AG04450 (cell line): ENCODE measurements around the gene TNFRSF1A. TPM values are rescaled to one million over a fixed set of nuclear protein-coding genes. Genes with fewer than 3 reads are reported as not detected.
A peak's percentile ranks its signal among the peaks of the same experiment; 100 is the strongest.

ENCODE experiments used
- CTCF ChIA-PET: fragments of 300-600, 350-600 bp; formaldehyde crosslinking; extraction: SDS; loops from one replicate; lab custom pipeline; 2022; ENCODE audit warnings: antibody characterized with exemption, inconsistent platforms; lab: Charles Lee
- POLR2A ChIA-PET: fragments of 350-600 bp; formaldehyde crosslinking; extraction: SDS; loops from one replicate; lab custom pipeline; 2021; ENCODE audit warnings: antibody characterized with exemption, inconsistent platforms; lab: Yijun Ruan, JAX
- DNase-seq: peaks from one replicate; pipeline ENCODE4 v3.0.0-alpha.2; 2011; ENCODE audit warnings: low read depth, low spot score
- H3K27ac ChIP-seq: one replicate; pipeline ENCODE4 v1.5.1; 2012; ENCODE audit warnings: low read depth, low read length, control low read depth
- H3K27me3 ChIP-seq: one replicate; pipeline ENCODE4 v1.6.0; 2012; ENCODE audit warnings: low read length; ENCODE audit not compliant: control insufficient read depth, insufficient read depth
- H3K4me3 ChIP-seq: 2 replicates; pipeline ENCODE4 v1.5.1; 2011; ENCODE audit warnings: mild to moderate bottlenecking, low read depth, low read length, control low read depth
- H3K9me3 ChIP-seq: 2 replicates; pipeline ENCODE4 v1.5.1; 2012; ENCODE audit warnings: low read length; ENCODE audit not compliant: control insufficient read depth, insufficient read depth
- polyA plus RNA-seq: library from polyadenylated mRNA; depleted of rRNA; stranded (reverse); fragments of >200 nt; gene quantifications from 2 replicates; pipeline ENCODE4 v1.2.3, GENCODE V29; 2011
- TF ChIP-seq, protein P1 (sequence below): IDR thresholded peaks from 2 replicates; pipeline ENCODE4 v1.5.1; 2011; ENCODE audit warnings: low read depth, low read length, control low read depth, inconsistent platforms

Gene TNFRSF1A
- polyA plus RNA-seq, 1 experiment, result 231 TPM

DNA sequence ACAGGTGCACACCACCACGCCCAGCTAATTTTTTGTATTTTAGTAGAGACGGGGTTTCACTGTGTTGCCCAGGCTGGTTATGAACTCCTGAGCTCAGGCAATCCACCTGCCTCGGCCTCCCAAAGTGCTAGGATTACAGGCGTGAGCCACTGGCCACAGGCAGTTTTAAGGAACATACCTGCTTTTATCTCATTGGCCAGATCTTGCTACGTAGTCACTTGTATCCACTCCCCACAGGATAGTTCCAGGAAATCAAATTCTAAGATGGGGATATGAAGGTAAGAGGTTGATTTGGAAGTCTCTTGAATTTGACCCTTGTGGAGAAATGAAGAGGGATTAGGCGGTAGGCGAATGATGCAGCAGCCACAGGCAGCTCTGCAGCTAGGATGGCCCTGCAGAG lies 40.2 kb downstream of the TNFRSF1A start:
- no peak for DNase-seq
- no peak overlapping the region for H3K4me3 ChIP-seq
- H3K27me3 ChIP-seq, result no peaks in the 10 kb centered on the region
- ChIA-PET POLR2A (no interaction called here), CTCF (interaction anchor here (0.7 to 1.2 kb wide), 2 partner anchors 122 to 1741 kb away, joined by 3 to 4 read pairs; no protein-coding TSS in a partner anchor)
- H3K9me3 ChIP-seq, result no peaks in the 10 kb centered on the region
- TF ChIP-seq, protein P1, sequence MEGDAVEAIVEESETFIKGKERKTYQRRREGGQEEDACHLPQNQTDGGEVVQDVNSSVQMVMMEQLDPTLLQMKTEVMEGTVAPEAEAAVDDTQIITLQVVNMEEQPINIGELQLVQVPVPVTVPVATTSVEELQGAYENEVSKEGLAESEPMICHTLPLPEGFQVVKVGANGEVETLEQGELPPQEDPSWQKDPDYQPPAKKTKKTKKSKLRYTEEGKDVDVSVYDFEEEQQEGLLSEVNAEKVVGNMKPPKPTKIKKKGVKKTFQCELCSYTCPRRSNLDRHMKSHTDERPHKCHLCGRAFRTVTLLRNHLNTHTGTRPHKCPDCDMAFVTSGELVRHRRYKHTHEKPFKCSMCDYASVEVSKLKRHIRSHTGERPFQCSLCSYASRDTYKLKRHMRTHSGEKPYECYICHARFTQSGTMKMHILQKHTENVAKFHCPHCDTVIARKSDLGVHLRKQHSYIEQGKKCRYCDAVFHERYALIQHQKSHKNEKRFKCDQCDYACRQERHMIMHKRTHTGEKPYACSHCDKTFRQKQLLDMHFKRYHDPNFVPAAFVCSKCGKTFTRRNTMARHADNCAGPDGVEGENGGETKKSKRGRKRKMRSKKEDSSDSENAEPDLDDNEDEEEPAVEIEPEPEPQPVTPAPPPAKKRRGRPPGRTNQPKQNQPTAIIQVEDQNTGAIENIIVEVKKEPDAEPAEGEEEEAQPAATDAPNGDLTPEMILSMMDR, result no peak
- H3K27ac ChIP-seq, result no peak overlapping the region

DNA sequence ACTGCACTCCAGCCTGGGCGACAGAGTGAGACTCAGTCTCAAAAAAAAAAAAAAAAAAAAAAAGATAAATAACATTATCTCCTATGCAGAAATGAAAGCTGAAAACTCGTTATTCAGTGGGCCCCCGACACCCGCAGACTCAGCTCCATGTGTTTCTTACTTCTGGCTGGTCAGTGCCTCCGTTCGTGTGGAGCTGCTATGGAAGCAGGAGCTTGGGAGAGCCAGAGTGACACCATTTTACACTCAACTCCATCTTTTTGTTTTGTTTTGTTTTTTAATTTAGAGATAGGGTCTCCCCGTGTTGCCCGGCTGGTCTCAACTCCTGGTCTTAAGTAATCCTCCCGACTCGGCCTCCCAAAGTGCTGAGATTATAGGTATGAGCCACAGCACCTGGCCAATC lies 44.7 kb downstream of the TNFRSF1A start:
- CTCF ChIA-PET, result interaction anchor here (0.7 to 1.8 kb wide), 3 partner anchors 12 to 168 kb away, joined by 3 to 7 read pairs (median 5); no protein-coding TSS in a partner anchor
- H3K27ac ChIP-seq, result no peak overlapping the region

DNA sequence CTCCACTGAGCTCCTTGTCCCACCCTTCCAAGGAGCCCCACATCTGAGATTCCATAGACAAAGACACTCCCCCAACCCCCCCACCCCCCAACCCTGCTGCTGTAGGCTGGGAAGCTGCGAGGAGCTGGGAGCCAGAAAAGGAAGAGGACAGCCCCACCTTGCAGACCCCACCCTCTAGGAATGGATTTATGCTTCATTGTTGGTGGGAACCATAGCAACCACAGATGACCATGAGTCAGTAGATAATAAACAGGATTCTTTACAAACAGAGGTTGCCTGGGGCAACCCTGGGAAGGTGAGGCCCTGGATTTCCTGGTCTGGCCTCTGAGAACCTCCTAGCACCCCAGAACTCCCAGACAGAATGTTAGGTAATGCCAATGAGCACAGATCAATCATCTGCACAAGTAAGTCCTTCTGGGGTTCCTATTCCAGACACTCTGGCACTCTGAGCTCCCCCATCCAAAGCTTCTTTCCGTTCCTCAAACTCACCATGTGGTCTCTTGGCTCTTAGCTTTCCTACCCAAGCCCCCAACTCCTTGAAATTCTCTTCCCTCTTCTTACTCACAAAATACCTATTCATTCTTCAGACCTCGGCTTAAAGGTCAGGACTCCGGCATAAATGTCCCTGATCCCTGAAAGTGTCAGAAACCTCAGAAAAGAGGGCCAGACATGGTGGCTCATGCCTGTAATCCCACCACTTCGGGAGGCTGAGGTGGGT lies 46.6 kb downstream of the TNFRSF1A start:
- ChIA-PET CTCF (interaction anchor here (0.6 to 1.3 kb wide), 4 partner anchors 10 to 307 kb away, joined by 3 to 6 read pairs (median 3); no protein-coding TSS in a partner anchor), POLR2A (interaction anchor here (0.6 to 0.7 kb wide), 2 partner anchors 25 to 175 kb away, joined by 3 read pairs; partner anchors contain the start of gene VAMP1)
- Histone ChIP-seq H3K4me3 (no peak overlapping the region), H3K9me3 (no peaks in the 10 kb centered on the region), H3K27me3 (no peaks in the 10 kb centered on the region), H3K27ac (no peak overlapping the region)
- peak; percentile 32 for DNase-seq
- TF ChIP-seq, protein P1, result no peak

More for the DNA sequence above, 44.7 kb downstream of the TNFRSF1A start:
- TF ChIP-seq, protein P1, result no peak
- DNase-seq, result no peak
- no peak overlapping the region for H3K4me3 ChIP-seq
- POLR2A ChIA-PET, result interaction anchor here (0.7 to 0.9 kb wide), 3 partner anchors 11 to 167 kb away, joined by 4 to 10 read pairs (median 4); no protein-coding TSS in a partner anchor
- no peaks in the 10 kb centered on the region for H3K27me3 ChIP-seq
- no peaks in the 10 kb centered on the region for H3K9me3 ChIP-seq

DNA sequence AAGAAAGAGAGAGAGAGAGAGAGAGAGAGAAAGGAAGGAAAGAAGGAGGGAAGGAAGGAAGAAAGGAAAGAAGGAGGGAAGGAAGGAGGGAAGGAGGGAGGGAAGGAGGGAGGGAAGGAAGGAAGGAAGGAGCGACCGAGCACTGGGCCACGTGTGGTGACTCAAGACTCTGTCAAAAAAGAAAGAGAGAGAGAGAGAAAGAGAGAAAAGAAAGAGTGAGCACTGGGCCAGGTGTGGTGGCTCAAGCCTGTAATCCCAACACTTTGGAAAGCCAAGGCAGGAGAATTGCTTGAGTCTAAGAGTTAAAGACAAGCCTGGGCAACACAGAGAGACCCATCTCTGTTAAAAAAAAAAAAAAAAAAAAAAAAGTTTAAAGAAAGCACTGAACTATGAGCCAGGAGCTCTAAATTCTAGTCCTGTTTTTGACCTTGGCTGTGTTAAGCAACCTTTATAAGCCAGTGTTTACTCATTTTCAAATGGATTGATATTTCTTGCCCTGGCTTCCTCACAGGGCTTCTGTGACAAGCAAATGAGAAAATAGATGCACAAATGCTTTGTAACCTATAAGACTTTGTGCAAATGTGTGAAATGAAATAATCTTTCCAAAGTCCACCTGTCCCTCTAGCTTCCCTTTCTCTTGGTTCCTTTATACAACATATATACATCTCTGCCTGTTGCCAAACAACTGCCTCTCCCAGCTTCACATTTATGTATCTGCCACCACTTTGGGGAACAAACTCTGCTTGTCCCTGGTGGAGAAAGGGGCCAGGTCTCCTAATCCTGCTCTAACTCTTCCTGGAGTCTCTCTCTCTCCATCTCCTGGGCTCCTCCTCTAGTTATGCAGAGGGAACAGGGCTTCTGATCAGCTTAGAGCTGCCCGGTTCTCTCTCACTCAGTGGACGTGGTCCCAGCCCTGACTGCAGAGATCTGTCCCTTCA lies 47.5 kb downstream of the TNFRSF1A start:
- DNase-seq, result no peak
- CTCF ChIA-PET, result interaction anchor here (1.1 to 1.3 kb wide), 2 partner anchors 10 to 306 kb away, joined by 3 to 6 read pairs; no protein-coding TSS in a partner anchor
- TF ChIP-seq, protein P1, result no peak
- no peak overlapping the region for H3K27ac ChIP-seq
- H3K9me3 ChIP-seq, result peaks cover 3% of the 10 kb centered on the region; the same call in 1 of the 2 replicates
- no peak overlapping the region for H3K4me3 ChIP-seq
- POLR2A ChIA-PET, result interaction anchor here (0.6 to 0.7 kb wide), 3 partner anchors 26 to 236 kb away, joined by 3 read pairs; partner anchors contain the start of gene VAMP1
- no peaks in the 10 kb centered on the region for H3K27me3 ChIP-seq
